GM19043 (cell line): ENCODE results near the gene CCDC3.

Experiments
- ATAC-seq: cut with Tn5 transposase; IDR thresholded peaks from one replicate; pipeline ENCODE4 v1.9.1; 2021; ENCODE audit warnings: low read depth; ENCODE audit not compliant: unreplicated experiment

Gene CCDC3

DNA sequence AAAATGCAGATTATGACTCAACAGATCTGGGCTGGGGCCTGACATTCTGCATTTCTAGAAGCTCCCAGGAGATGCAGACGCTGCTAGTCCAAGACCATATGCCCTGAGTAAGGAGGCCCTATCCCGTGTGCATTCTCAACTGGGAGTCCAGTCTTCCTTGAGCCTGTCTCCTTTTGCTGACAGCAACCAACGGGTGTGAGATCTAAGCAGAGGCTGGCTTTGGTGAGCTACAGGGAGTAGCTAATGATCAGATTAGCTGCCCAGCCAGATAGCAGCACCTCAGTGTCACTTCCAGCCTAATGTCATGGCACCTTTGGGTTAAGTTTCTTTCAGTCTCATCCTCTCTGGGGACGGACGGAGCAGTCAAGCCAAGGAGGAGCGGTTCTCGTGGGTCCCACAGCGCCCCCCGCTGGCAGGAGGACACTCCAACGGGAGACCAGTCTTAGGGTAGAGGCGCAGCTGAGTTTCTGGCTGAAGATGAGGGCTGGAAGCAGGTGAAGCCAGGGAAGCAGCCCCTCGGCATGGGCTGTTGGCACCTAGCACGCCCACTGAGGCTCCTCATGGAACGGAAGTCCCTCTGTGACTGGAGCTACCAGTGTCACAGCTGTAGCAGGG lies 154.0 kb downstream of the CCDC3 start:
- no peak for ATAC-seq

DNA sequence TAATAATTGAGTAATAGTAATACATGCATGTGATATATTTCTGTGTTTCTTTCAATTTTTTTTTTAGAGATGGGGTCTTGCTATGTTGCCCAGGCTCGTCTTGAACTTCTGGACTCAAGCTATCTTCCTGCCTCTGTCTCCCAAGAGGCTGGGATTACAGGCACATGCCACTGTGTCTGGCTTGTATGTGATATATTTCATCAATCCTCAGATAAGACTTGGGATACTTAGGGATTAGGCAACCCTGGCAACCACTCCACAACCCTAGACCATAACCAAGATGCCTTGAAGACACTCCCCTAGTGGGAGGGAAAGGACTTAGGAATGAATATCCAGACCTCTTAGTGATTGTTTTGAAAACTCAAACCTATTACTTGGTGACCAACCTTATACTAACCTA lies 154.8 kb downstream of the CCDC3 start:
- ATAC-seq, result no peak
